22Rv1 (cell line): ENCODE data around the gene ZNF862.

ENCODE experiments used
- H3K27ac ChIP-seq: fragments of 450-650 bp; 2 replicates; pipeline ENCODE4 v1.5.1; 2017
- CTCF ChIP-seq: fragments of 450-650 bp; IDR thresholded peaks from 2 replicates; pipeline ENCODE4 v1.5.1; 2017; ENCODE audit warnings: mild to moderate bottlenecking
- ZFX ChIP-seq: fragments of 450-650 bp; IDR thresholded peaks from 2 replicates; pipeline ENCODE4 v1.6.1; 2017; ENCODE audit warnings: antibody characterized with exemption, borderline replicate concordance

ZNF862 gene

GRCh38 chr7:149873970-149874643, 35.9 kb downstream of the ZNF862 start:
- TF ChIP-seq CTCF = peak; percentile 18; the same call in 1 of the 2 replicates
- TF ChIP-seq ZFX = no peak
- H3K27ac ChIP-seq = peak overlapping the region; percentile 86

- no peak for TF ChIP-seq CTCF
- peak overlapping the region; percentile 86 for H3K27ac ChIP-seq
These were observed 36.5 kb downstream of the ZNF862 start for GRCh38 chr7:149874644-149875028.

GRCh38 chr7:149875396-149875795, 37.2 kb downstream of the ZNF862 start:
- TF ChIP-seq ZFX (no peak), CTCF (no peak)
- H3K27ac ChIP-seq = no peak overlapping the region

GRCh38 chr7:149877890-149878522, 39.8 kb downstream of the ZNF862 start:
- TF ChIP-seq ZFX = no peak
- TF ChIP-seq CTCF = no peak
- no peak overlapping the region for H3K27ac ChIP-seq

GRCh38 chr7:149878523-149878921, 40.3 kb downstream of the ZNF862 start:
- H3K27ac ChIP-seq = no peak overlapping the region
- TF ChIP-seq CTCF (no peak), ZFX (no peak)

- no peak overlapping the region for H3K27ac ChIP-seq
- TF ChIP-seq ZFX = no peak
- no peak for TF ChIP-seq CTCF
These were observed 41.1 kb downstream of the ZNF862 start for GRCh38 chr7:149879271-149879743.
